ENCODE data around the gene VPS52. TPM values are rescaled to one million over a fixed set of nuclear protein-coding genes. Genes with fewer than 3 reads are reported as not detected.
A peak's percentile ranks its signal among the peaks of the same experiment; 100 is the strongest.

VPS52 gene
- total RNA-seq, 1 donor from 2014 or later: 28.7 TPM

DNA sequence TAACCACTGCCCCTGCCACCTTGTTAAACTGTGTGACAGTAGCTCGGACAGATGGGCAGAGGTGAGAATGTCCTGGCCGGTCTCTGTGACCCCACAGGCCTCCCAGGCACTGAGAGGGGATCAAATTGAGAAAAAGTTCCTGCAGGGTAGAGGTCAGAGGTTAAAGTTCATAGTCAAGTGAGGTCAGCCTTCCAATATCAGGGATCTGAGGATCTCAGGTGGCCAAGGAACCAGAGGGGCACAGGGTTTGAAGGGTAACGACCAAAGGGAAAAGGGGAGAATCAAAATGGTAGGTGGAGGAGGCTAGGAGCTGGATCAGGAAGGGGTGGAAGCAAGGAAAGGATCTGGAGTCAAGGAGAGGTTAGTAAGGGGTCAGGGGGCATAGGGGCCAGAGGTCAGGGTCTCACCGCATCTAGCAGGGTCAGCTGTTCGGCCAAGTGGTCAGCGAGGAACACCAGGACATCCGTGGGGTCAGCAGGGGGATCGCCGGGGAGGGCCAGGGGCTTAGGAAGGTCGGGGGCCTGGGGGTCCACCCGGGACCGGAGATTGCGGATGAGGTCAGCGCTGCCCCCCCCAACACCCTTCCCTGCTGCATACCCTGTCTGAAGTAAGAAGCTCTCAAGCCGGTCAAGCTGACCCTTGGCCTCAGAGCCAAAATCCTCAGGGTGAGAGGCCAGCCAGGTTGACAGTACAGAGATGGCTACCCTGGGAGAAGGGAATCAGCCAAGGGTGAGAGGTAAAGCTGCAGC, 24.1 kb upstream of the VPS52 start:
- no peak overlapping the region for H3K27ac Mint-ChIP-seq
- peaks cover 5% of the 10 kb centered on the region for H3K4me1 ChIP-seq

DNA sequence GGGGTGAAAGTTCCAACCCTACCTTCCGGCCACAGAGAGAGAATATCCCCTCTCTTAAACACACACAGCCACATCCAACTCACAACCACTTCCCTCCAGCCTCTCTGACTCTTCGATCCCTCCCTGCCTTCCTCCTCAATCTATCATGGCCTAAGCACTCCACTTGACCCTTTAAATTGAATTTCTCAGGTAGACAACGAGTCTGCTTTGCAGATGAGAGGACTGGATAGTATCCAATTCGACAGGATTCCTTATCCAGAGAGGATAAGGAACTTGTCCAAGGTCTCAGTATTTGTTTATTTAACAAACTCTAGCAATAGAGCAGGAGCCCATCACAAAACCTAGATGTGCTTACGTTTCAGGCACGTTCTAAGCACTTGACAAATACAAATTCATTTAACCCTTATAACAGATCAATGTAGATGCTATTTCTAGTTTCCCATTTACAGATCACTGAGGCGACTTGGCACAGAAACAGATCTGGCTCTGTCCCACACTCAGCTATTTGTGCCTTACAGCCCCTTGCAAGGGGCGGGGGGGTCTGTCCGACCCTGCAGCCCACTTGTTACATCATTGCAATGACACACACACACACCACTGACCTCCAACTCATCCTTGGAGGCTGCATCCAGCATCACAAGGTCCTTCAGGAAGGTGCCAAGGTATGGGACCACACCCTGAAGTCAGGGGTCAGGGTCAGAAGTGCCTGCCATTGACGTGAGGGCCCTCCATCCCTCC, 22.6 kb upstream of the VPS52 start:
- Histone ChIP-seq H3K79me2 (ENCODE audit: low read depth) (peaks cover 24% of the 10 kb centered on the region), H3K9me3 (ENCODE audit: low read depth) (no peaks in the 10 kb centered on the region), H3K27me3 (no peaks in the 10 kb centered on the region), H3K4me1 (peaks cover 9% of the 10 kb centered on the region), H3K9ac (no peak overlapping the region), H3K36me3 (no peaks in the 10 kb centered on the region), H2AFZ (replicated peaks) (no peak overlapping the region), H4K20me1 (ENCODE audit: low read depth) (peaks cover 4% of the 10 kb centered on the region), H3F3A (ENCODE audit: low read depth) (peaks cover 25% of the 10 kb centered on the region), H3K4me3 (no peak overlapping the region), H3K27ac (no peak overlapping the region), H3K4me2 (no peak overlapping the region)
- Mint-ChIP-seq H3K36me3 (no peaks in the 10 kb centered on the region), H3K4me1 (peaks cover 29% of the 10 kb centered on the region), H3K27ac (no peak overlapping the region), H3K27me3 (ENCODE audit: insufficient read depth, low read depth) (peaks cover 5% of the 10 kb centered on the region), H3K4me3 (peak overlapping the region; percentile 39), H3K9me3 (no peaks in the 10 kb centered on the region)
- TF ChIP-seq EZH2 (IDR thresholded peaks at IDR 0.05) (no peak), EZH2phosphoT487 (IDR thresholded peaks at IDR 0.05) (no peak)
- TF ChIP-seq, protein P1, sequence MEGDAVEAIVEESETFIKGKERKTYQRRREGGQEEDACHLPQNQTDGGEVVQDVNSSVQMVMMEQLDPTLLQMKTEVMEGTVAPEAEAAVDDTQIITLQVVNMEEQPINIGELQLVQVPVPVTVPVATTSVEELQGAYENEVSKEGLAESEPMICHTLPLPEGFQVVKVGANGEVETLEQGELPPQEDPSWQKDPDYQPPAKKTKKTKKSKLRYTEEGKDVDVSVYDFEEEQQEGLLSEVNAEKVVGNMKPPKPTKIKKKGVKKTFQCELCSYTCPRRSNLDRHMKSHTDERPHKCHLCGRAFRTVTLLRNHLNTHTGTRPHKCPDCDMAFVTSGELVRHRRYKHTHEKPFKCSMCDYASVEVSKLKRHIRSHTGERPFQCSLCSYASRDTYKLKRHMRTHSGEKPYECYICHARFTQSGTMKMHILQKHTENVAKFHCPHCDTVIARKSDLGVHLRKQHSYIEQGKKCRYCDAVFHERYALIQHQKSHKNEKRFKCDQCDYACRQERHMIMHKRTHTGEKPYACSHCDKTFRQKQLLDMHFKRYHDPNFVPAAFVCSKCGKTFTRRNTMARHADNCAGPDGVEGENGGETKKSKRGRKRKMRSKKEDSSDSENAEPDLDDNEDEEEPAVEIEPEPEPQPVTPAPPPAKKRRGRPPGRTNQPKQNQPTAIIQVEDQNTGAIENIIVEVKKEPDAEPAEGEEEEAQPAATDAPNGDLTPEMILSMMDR (IDR thresholded peaks at IDR 0.05): no peak
- no peak for DNase-seq (ENCODE audit: low spot score)

More for the DNA sequence above, 24.1 kb upstream of the VPS52 start:
- Histone ChIP-seq H3K79me2 (ENCODE audit: low read depth) (peaks cover 20% of the 10 kb centered on the region), H3K4me2 (no peak overlapping the region), H3K9ac (no peak overlapping the region), H4K20me1 (ENCODE audit: low read depth) (peaks cover 15% of the 10 kb centered on the region), H3K27ac (no peak overlapping the region), H3F3A (ENCODE audit: low read depth) (peaks cover 39% of the 10 kb centered on the region), H3K36me3 (no peaks in the 10 kb centered on the region), H3K9me3 (ENCODE audit: low read depth) (no peaks in the 10 kb centered on the region), H3K4me3 (no peak overlapping the region), H3K27me3 (no peaks in the 10 kb centered on the region), H2AFZ (replicated peaks) (no peak overlapping the region)
- H3K4me3 Mint-ChIP-seq: peak overlapping the region; percentile 99
- H3K27me3 Mint-ChIP-seq (ENCODE audit: insufficient read depth, low read depth): peaks cover 10% of the 10 kb centered on the region
- H3K9me3 Mint-ChIP-seq: no peaks in the 10 kb centered on the region
- TF ChIP-seq EZH2phosphoT487 (IDR thresholded peaks at IDR 0.05): no peak
- TF ChIP-seq, protein P1 (IDR thresholded peaks at IDR 0.05): no peak
- no peak for TF ChIP-seq EZH2 (IDR thresholded peaks at IDR 0.05)
- H3K4me1 Mint-ChIP-seq: peaks cover 27% of the 10 kb centered on the region
- no peak for DNase-seq (ENCODE audit: low spot score)
- peaks cover 2% of the 10 kb centered on the region for H3K36me3 Mint-ChIP-seq

DNA sequence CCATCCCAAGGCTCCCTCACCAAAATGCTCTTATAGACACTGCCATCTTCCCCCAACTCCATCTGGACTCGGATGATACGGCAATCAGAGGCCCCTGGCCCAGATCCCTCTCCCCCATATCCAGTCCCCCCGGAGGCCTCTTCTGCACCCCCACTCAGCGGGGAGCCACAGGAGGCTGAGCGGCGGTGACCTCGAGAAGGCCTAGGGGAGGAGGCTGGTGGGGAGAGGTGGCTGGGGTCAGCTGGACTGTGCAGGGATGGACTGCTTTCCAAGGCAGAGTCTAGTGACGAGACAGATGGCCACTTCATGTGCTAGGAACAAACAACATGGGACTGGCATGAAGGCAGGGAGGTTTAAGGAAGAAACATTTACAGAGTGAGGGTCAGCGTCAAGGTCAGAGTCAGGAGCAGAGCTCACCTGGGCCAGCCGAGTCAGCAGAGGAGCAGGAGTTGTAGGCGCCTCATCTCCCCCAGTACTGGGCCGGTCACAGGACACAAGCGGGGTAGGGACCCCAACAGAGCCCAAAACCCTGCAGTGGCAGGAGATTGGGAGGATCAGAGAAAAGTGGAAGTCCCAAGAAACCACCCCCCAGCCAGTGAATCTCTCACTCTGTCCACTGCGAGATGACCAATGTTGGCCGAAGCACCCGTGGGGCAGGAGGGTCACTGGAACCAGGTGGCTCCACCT, 21.5 kb upstream of the VPS52 start:
- H3K4me1 Mint-ChIP-seq: peaks cover 38% of the 10 kb centered on the region
- peaks cover 5% of the 10 kb centered on the region for H3K27me3 Mint-ChIP-seq (ENCODE audit: insufficient read depth, low read depth)
- Histone ChIP-seq H3K9ac (no peak overlapping the region), H3K4me3 (no peak overlapping the region), H4K20me1 (ENCODE audit: low read depth) (peaks cover 4% of the 10 kb centered on the region), H3K36me3 (no peaks in the 10 kb centered on the region), H3K27ac (no peak overlapping the region), H3K79me2 (ENCODE audit: low read depth) (peaks cover 30% of the 10 kb centered on the region), H3K4me2 (no peak overlapping the region), H3K27me3 (no peaks in the 10 kb centered on the region), H3K9me3 (ENCODE audit: low read depth) (no peaks in the 10 kb centered on the region), H2AFZ (replicated peaks) (no peak overlapping the region), H3K4me1 (peaks cover 12% of the 10 kb centered on the region), H3F3A (ENCODE audit: low read depth) (peaks cover 18% of the 10 kb centered on the region)
- H3K36me3 Mint-ChIP-seq: no peaks in the 10 kb centered on the region
- no peaks in the 10 kb centered on the region for H3K9me3 Mint-ChIP-seq
- no peak overlapping the region for H3K27ac Mint-ChIP-seq
- DNase-seq (ENCODE audit: low spot score): no peak
- peak overlapping the region; percentile 31 for H3K4me3 Mint-ChIP-seq
- TF ChIP-seq, protein P1 (IDR thresholded peaks at IDR 0.05): no peak
- TF ChIP-seq EZH2 (IDR thresholded peaks at IDR 0.05) (no peak), EZH2phosphoT487 (IDR thresholded peaks at IDR 0.05) (no peak)
